ENCODE data around the gene ZMYND11.
"Not testable (repeated sequence)": the region's sequence is repeated elsewhere in the genome, so short reads cannot be mapped to it uniquely, and the experiment has no call there.

Gene ZMYND11

DNA sequence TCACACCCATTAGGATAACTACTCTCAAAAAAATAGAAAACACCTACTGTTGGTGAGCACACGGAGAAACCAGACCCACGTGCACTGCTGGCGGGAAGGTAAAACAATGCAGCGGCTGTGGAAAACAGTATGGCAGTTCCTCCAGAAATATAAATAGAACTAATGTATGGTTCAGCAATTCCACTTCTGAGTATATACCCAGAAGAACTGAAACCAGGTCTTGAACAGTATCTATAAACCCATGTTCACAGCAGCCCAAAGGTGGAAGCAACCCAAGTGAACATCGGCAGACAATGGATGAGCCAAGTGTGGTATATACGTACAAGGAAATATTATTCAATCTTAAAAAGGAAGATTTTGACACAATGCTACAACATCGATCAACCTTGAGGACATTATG lies 164.7 kb downstream of the ZMYND11 start:
- no peaks in the 10 kb centered on the region for H3K27me3 ChIP-seq (ENCODE audit: insufficient read depth, poor library complexity, severe bottlenecking)
- TF ChIP-seq SPI1 (IDR thresholded peaks at IDR 0.05; ENCODE audit: borderline replicate concordance, low read depth) (no peak), GABPA (IDR thresholded peaks at IDR 0.05; ENCODE audit: low read depth) (no peak)
- TF ChIP-seq, protein P1, sequence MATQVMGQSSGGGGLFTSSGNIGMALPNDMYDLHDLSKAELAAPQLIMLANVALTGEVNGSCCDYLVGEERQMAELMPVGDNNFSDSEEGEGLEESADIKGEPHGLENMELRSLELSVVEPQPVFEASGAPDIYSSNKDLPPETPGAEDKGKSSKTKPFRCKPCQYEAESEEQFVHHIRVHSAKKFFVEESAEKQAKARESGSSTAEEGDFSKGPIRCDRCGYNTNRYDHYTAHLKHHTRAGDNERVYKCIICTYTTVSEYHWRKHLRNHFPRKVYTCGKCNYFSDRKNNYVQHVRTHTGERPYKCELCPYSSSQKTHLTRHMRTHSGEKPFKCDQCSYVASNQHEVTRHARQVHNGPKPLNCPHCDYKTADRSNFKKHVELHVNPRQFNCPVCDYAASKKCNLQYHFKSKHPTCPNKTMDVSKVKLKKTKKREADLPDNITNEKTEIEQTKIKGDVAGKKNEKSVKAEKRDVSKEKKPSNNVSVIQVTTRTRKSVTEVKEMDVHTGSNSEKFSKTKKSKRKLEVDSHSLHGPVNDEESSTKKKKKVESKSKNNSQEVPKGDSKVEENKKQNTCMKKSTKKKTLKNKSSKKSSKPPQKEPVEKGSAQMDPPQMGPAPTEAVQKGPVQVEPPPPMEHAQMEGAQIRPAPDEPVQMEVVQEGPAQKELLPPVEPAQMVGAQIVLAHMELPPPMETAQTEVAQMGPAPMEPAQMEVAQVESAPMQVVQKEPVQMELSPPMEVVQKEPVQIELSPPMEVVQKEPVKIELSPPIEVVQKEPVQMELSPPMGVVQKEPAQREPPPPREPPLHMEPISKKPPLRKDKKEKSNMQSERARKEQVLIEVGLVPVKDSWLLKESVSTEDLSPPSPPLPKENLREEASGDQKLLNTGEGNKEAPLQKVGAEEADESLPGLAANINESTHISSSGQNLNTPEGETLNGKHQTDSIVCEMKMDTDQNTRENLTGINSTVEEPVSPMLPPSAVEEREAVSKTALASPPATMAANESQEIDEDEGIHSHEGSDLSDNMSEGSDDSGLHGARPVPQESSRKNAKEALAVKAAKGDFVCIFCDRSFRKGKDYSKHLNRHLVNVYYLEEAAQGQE (IDR thresholded peaks at IDR 0.05; ENCODE audit: insufficient replicate concordance, low read depth), result no peak
- TF ChIP-seq, protein P2, sequence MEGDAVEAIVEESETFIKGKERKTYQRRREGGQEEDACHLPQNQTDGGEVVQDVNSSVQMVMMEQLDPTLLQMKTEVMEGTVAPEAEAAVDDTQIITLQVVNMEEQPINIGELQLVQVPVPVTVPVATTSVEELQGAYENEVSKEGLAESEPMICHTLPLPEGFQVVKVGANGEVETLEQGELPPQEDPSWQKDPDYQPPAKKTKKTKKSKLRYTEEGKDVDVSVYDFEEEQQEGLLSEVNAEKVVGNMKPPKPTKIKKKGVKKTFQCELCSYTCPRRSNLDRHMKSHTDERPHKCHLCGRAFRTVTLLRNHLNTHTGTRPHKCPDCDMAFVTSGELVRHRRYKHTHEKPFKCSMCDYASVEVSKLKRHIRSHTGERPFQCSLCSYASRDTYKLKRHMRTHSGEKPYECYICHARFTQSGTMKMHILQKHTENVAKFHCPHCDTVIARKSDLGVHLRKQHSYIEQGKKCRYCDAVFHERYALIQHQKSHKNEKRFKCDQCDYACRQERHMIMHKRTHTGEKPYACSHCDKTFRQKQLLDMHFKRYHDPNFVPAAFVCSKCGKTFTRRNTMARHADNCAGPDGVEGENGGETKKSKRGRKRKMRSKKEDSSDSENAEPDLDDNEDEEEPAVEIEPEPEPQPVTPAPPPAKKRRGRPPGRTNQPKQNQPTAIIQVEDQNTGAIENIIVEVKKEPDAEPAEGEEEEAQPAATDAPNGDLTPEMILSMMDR (IDR thresholded peaks at IDR 0.05; ENCODE audit: insufficient read depth, low read length), result no peak
- no peak overlapping the region for H3K4me3 ChIP-seq (replicated peaks; ENCODE audit: insufficient read depth, low read length)
- no peak for DNase-seq (ENCODE audit: low read depth in 1 of 2, low spot score in 1 of 2)
- no peak overlapping the region for H3K27ac ChIP-seq (replicated peaks)

DNA sequence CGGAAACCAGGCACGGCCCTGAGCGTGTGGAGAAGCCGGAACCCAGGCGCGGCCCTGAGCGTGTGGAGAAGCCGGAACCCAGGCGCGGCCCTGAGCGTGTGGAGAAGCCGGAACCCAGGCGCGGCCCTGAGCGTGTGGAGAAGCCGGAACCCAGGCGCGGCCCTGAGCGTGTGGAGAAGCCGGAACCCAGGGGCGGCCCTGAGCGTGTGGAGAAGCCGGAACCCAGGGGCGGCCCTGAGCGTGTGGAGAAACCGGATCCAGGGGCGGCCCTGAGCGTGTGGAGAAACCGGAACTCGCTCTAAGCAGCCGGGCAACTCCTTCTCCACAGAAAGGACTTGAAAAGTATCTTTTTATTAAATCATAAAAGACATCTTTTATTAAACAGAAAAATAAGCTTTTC lies 165.3 kb downstream of the ZMYND11 start:
- DNase-seq (ENCODE audit: low read depth in 1 of 2, low spot score in 1 of 2); H3K27me3 ChIP-seq (ENCODE audit: insufficient read depth, poor library complexity, severe bottlenecking); H3K27ac ChIP-seq (replicated peaks); H3K4me3 ChIP-seq (replicated peaks; ENCODE audit: insufficient read depth, low read length): not testable (repeated sequence)

DNA sequence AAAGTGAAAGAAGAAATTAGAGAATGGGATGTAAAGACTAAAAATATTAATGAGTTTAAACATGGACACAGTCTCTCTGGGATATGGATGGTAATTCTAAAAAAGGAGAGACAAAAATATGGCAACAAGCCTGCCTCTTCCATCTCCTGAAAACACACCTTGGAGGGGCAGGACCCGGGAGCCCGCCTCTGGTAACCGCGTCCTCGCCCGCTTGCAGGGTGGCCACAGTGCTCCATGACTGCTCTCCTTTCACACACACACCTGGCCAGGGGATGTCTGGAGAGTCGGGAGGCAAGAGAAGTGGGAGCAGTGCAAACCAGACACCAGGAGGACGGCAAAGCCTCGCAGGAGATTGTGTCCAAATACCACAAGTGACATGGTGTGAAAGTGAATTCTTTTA lies 166.3 kb downstream of the ZMYND11 start:
- Histone ChIP-seq H3K27ac (replicated peaks) (no peak overlapping the region), H3K27me3 (ENCODE audit: insufficient read depth, poor library complexity, severe bottlenecking) (no peaks in the 10 kb centered on the region), H3K4me3 (replicated peaks; ENCODE audit: insufficient read depth, low read length) (no peak overlapping the region)
- no peak for TF ChIP-seq POLR2AphosphoS5 (IDR thresholded peaks at IDR 0.05; ENCODE audit: low read depth)
- TF ChIP-seq, protein P2 (IDR thresholded peaks at IDR 0.05; ENCODE audit: insufficient read depth, low read length), result no peak
- TF ChIP-seq, protein P1 (IDR thresholded peaks at IDR 0.05; ENCODE audit: insufficient replicate concordance, low read depth), result no peak
- TF ChIP-seq GABPA (IDR thresholded peaks at IDR 0.05; ENCODE audit: low read depth), result no peak
- DNase-seq (ENCODE audit: low read depth in 1 of 2, low spot score in 1 of 2), result no peak

Measured in HL-60 (cell line).